Measurements from ENCODE around the gene NOSTRIN.

The NOSTRIN gene

GRCh38 chr2:168910330-168910729 lies 107.9 kb downstream of the NOSTRIN start:
- no peak for TF ChIP-seq CTCF (conservative IDR thresholded peaks at IDR 0.05)
- H3K27ac ChIP-seq, result no peak overlapping the region

- peak overlapping the region; percentile 36; the same call in 1 of the 2 replicates for H3K27ac ChIP-seq
- no peak for TF ChIP-seq CTCF (conservative IDR thresholded peaks at IDR 0.05)
Measured at GRCh38 chr2:168912466-168912865, 110.0 kb downstream of the NOSTRIN start.

GRCh38 chr2:168912901-168913369 lies 110.5 kb downstream of the NOSTRIN start:
- H3K27ac ChIP-seq, result peak overlapping the region; percentile 36
- no peak for TF ChIP-seq CTCF (conservative IDR thresholded peaks at IDR 0.05)

GRCh38 chr2:168913495-168913894 lies 111.1 kb downstream of the NOSTRIN start:
- no peak overlapping the region for H3K27ac ChIP-seq
- TF ChIP-seq CTCF (conservative IDR thresholded peaks at IDR 0.05), result no peak

All from VCaP (cell line).